HepG2 (cell line): Measurements from ENCODE around the gene TYW1. TPM values are rescaled to one million over a fixed set of nuclear protein-coding genes. Genes with fewer than 3 reads are reported as not detected.
"Not testable (repeated sequence)": the region's sequence is repeated elsewhere in the genome, so short reads cannot be mapped to it uniquely, and the experiment has no call there.

ENCODE experiments used
- NCOA1 ChIP-seq: sonication (generic); formaldehyde crosslinking; IDR thresholded peaks from 2 replicates; pipeline ENCODE4 v1.9.0; 2021; ENCODE audit warnings: missing genetic modification reagents
- NFYB ChIP-seq: sonication (generic); formaldehyde crosslinking; IDR thresholded peaks from 2 replicates; pipeline ENCODE4 v1.4.0; 2020; ENCODE audit warnings: missing genetic modification reagents
- RARA ChIP-seq: IDR thresholded peaks from 2 replicates; pipeline ENCODE4 v1.6.1; 2016; ENCODE audit warnings: missing genetic modification reagents, missing compliant biosample characterization
- SAP130 ChIP-seq: IDR thresholded peaks from 2 replicates; pipeline ENCODE4 v1.6.1; 2016; ENCODE audit warnings: low read depth
- SIN3B ChIP-seq: fragments of 150-350 bp; IDR thresholded peaks from 2 replicates; pipeline ENCODE4 v1.6.1; 2014; ENCODE audit warnings: low read length
- SOX6 ChIP-seq, 2 experiments: fragments of 450-650 bp in 1 of 2; sonication (generic) in 1 of 2; formaldehyde crosslinking in 1 of 2; IDR thresholded peaks; 2 replicates each; pipeline versions ENCODE4 v1.4.0 to v1.6.1; 2017 to 2020; ENCODE audit warnings: antibody characterized with exemption in 1 of 2, mild to moderate bottlenecking in 1 of 2, missing genetic modification reagents in 1 of 2
- ZBTB21 ChIP-seq: sonication (generic); formaldehyde crosslinking; IDR thresholded peaks from 2 replicates; pipeline ENCODE4 v1.4.0; 2020; ENCODE audit warnings: missing genetic modification reagents
- ZBTB8A ChIP-seq: sonication (generic); formaldehyde crosslinking; IDR thresholded peaks from 2 replicates; pipeline ENCODE4 v1.4.0; 2020; ENCODE audit warnings: mild to moderate bottlenecking, low read depth, missing genetic modification reagents, borderline replicate concordance
- ZC3H13 ChIP-seq: sonication (generic); formaldehyde crosslinking; IDR thresholded peaks from 2 replicates; pipeline ENCODE4 v1.8.1; 2023; ENCODE audit warnings: mild to moderate bottlenecking, missing genetic modification reagents, moderate library complexity
- ZNF564 ChIP-seq: sonication (generic); formaldehyde crosslinking; IDR thresholded peaks from 2 replicates; pipeline ENCODE4 v1.8.1; 2023; ENCODE audit warnings: mild to moderate bottlenecking, missing genetic modification reagents
- ZNF572 ChIP-seq: sonication (generic); formaldehyde crosslinking; IDR thresholded peaks from 2 replicates; pipeline ENCODE4 v1.5.1; 2020; ENCODE audit warnings: mild to moderate bottlenecking, missing genetic modification reagents
- polyA plus RNA-seq, 8 experiments: library from polyadenylated mRNA; depleted of rRNA in 3 of 8; stranded (reverse) in 7 of 8; unstranded in 1 of 8; fragments of >200 nt; fragmentation: Illumina TruSeq in 4 of 8; extraction: Trizol in 4 of 8; gene quantifications; 2 replicates each; pipeline versions ENCODE4 v1.2.1 to v1.2.3, GENCODE V29; 2011 to 2016; ENCODE audit warnings: low read depth in 4 of 8, missing spikeins in 1 of 8, mixed read lengths in 1 of 8; ENCODE audit not compliant: insufficient read depth in 1 of 8
- total RNA-seq, 5 experiments: library from RNA; depleted of rRNA; stranded (reverse); fragments of >200 nt; fragmentation: Illumina TruSeq; extraction: Trizol; gene quantifications; 2 replicates each; pipeline ENCODE4 v1.2.3, GENCODE V29; 2016; ENCODE audit warnings: low read depth in 1 of 5
- TF ChIP-seq, protein P1 (sequence below): sonication (generic); formaldehyde crosslinking; IDR thresholded peaks from 2 replicates; pipeline ENCODE4 v1.8.1; 2023; ENCODE audit warnings: mild to moderate bottlenecking, missing genetic modification reagents
- TF ChIP-seq, protein P2 (sequence below): sonication (generic); formaldehyde crosslinking; conservative IDR thresholded peaks from 2 replicates; pipeline ENCODE4 v1.4.0; 2020; ENCODE audit warnings: mild to moderate bottlenecking, missing genetic modification reagents, moderate library complexity
- TF ChIP-seq, protein P3 (sequence below): sonication (generic); formaldehyde crosslinking; IDR thresholded peaks from 2 replicates; pipeline ENCODE4 v1.4.0; 2020; ENCODE audit warnings: mild to moderate bottlenecking, missing genetic modification reagents, borderline replicate concordance

Gene TYW1
- total and polyA plus RNA-seq, 2 of the 13 experiments (the other 11 are each of a cell fraction or from before 2014, with no cell fraction given): 8.6 to 17.6 TPM

DNA sequence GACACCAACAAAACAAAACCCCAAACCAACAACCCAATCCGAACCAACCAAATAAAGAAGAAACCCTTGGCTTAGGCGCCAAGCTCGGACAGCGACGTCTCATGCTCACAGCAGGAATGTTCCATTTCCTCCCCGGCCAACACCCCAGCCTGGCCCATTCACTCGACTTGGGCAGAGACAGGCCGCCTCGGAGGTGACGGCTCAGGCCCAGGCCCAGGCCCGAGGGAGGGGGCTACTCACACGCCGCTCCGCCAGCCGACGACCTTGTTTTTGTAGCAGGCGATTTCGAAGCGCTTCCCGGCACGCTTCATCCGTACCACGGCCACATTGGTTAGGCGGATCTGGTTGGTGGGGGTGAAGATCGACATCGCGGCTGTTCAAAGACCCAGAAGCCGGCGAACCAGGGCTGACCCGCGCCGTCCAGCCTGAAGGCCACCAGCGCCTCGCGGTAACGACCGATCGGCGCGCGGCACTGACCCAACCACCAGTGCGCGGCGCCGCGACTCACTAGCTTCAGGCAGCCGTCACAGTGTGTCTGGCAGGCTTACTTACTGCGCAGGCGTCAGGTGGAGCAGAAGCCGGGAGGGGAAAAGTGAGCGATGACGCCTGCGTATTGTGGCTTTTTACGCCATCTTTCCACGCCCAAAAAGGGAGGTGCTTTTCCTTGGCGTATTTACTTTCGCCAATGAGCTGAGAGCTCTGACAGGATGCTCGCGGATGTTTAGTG is 1.4 kb upstream of the TYW1 start, which contains the start of gene SBDS (continued):
- TF ChIP-seq SOX6 (IDR thresholded peaks at IDR 0.05): not testable (repeated sequence)
- peak; percentile 52 for TF ChIP-seq SOX6 (CRISPR knock-in tag; IDR thresholded peaks at IDR 0.05)
- peak; percentile 84; the same call in 1 of the 2 replicates for TF ChIP-seq SAP130 (CRISPR knock-in tag)
- TF ChIP-seq ZNF564 (CRISPR knock-in tag): 0 out of 2 replicates have a peak, but pooled peaks have one; percentile 8
- TF ChIP-seq RARA (CRISPR knock-in tag): peak; percentile 24; the same call in 1 of the 2 replicates
- peak; percentile 47; the same call in 1 of the 2 replicates for TF ChIP-seq ZBTB8A (CRISPR knock-in tag)
- TF ChIP-seq NCOA1 (CRISPR knock-in tag): 0 out of 2 replicates have a peak, but pooled peaks have one; percentile 75
- 0 out of 2 replicates have a peak, but pooled peaks have one; percentile 64 for TF ChIP-seq ZBTB21
- TF ChIP-seq NFYB (CRISPR knock-in tag): peak; percentile 79
- TF ChIP-seq, protein P1, sequence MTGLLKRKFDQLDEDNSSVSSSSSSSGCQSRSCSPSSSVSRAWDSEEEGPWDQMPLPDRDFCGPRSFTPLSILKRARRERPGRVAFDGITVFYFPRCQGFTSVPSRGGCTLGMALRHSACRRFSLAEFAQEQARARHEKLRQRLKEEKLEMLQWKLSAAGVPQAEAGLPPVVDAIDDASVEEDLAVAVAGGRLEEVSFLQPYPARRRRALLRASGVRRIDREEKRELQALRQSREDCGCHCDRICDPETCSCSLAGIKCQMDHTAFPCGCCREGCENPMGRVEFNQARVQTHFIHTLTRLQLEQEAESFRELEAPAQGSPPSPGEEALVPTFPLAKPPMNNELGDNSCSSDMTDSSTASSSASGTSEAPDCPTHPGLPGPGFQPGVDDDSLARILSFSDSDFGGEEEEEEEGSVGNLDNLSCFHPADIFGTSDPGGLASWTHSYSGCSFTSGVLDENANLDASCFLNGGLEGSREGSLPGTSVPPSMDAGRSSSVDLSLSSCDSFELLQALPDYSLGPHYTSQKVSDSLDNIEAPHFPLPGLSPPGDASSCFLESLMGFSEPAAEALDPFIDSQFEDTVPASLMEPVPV (CRISPR knock-in tag): peak; percentile 56; the same call in 1 of the 2 replicates
- TF ChIP-seq, protein P2, sequence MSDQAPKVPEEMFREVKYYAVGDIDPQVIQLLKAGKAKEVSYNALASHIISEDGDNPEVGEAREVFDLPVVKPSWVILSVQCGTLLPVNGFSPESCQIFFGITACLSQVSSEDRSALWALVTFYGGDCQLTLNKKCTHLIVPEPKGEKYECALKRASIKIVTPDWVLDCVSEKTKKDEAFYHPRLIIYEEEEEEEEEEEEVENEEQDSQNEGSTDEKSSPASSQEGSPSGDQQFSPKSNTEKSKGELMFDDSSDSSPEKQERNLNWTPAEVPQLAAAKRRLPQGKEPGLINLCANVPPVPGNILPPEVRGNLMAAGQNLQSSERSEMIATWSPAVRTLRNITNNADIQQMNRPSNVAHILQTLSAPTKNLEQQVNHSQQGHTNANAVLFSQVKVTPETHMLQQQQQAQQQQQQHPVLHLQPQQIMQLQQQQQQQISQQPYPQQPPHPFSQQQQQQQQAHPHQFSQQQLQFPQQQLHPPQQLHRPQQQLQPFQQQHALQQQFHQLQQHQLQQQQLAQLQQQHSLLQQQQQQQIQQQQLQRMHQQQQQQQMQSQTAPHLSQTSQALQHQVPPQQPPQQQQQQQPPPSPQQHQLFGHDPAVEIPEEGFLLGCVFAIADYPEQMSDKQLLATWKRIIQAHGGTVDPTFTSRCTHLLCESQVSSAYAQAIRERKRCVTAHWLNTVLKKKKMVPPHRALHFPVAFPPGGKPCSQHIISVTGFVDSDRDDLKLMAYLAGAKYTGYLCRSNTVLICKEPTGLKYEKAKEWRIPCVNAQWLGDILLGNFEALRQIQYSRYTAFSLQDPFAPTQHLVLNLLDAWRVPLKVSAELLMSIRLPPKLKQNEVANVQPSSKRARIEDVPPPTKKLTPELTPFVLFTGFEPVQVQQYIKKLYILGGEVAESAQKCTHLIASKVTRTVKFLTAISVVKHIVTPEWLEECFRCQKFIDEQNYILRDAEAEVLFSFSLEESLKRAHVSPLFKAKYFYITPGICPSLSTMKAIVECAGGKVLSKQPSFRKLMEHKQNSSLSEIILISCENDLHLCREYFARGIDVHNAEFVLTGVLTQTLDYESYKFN (CRISPR knock-in tag): peak; percentile 25; the same call in 1 of the 2 replicates
- TF ChIP-seq, protein P3, sequence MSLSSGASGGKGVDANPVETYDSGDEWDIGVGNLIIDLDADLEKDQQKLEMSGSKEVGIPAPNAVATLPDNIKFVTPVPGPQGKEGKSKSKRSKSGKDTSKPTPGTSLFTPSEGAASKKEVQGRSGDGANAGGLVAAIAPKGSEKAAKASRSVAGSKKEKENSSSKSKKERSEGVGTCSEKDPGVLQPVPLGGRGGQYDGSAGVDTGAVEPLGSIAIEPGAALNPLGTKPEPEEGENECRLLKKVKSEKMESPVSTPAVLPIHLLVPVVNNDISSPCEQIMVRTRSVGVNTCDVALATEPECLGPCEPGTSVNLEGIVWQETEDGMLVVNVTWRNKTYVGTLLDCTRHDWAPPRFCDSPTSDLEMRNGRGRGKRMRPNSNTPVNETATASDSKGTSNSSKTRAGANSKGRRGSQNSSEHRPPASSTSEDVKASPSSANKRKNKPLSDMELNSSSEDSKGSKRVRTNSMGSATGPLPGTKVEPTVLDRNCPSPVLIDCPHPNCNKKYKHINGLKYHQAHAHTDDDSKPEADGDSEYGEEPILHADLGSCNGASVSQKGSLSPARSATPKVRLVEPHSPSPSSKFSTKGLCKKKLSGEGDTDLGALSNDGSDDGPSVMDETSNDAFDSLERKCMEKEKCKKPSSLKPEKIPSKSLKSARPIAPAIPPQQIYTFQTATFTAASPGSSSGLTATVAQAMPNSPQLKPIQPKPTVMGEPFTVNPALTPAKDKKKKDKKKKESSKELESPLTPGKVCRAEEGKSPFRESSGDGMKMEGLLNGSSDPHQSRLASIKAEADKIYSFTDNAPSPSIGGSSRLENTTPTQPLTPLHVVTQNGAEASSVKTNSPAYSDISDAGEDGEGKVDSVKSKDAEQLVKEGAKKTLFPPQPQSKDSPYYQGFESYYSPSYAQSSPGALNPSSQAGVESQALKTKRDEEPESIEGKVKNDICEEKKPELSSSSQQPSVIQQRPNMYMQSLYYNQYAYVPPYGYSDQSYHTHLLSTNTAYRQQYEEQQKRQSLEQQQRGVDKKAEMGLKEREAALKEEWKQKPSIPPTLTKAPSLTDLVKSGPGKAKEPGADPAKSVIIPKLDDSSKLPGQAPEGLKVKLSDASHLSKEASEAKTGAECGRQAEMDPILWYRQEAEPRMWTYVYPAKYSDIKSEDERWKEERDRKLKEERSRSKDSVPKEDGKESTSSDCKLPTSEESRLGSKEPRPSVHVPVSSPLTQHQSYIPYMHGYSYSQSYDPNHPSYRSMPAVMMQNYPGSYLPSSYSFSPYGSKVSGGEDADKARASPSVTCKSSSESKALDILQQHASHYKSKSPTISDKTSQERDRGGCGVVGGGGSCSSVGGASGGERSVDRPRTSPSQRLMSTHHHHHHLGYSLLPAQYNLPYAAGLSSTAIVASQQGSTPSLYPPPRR: 0 out of 2 replicates have a peak, but pooled peaks have one; percentile 30
- TF ChIP-seq ZC3H13 (CRISPR knock-in tag): 0 out of 2 replicates have a peak, but pooled peaks have one; percentile 50
- peak; percentile 81 for TF ChIP-seq SIN3B
- peak; percentile 70; the same call in 1 of the 2 replicates for TF ChIP-seq ZNF572 (CRISPR knock-in tag)
